ENCODE data around the gene CTCFL. TPM values are rescaled to one million over a fixed set of nuclear protein-coding genes. Genes with fewer than 3 reads are reported as not detected.
A peak's percentile ranks its signal among the peaks of the same experiment; 100 is the strongest.

CTCFL gene
- polyA plus RNA-seq, 1 experiment = not detected

- no peaks in the 10 kb centered on the region for H3K36me3 ChIP-seq (ENCODE audit: control insufficient read depth, insufficient read depth, low read length)
- ChIA-PET POLR2A (no interaction called here), CTCF (no interaction called here)
- H3K27me3 ChIP-seq (ENCODE audit: control insufficient read depth, insufficient read depth, low read length) = peaks cover 2% of the 10 kb centered on the region; the same call in 1 of the 2 replicates
- DNase-seq (ENCODE audit: low read depth) = no peak
- TF ChIP-seq CTCF (IDR thresholded peaks at IDR 0.05; ENCODE audit: insufficient read depth, low read depth, low read length) = no peak
- no peak overlapping the region for H3K4me3 ChIP-seq (ENCODE audit: low read depth, low read length)
Observed at GRCh38 chr20:57525328-57526086, 567 bp upstream of the CTCFL start.

- no peak for DNase-seq (ENCODE audit: low read depth)
- peaks cover 2% of the 10 kb centered on the region; the same call in 1 of the 2 replicates for H3K27me3 ChIP-seq (ENCODE audit: control insufficient read depth, insufficient read depth, low read length)
- no peak overlapping the region for H3K4me3 ChIP-seq (ENCODE audit: low read depth, low read length)
- H3K36me3 ChIP-seq (ENCODE audit: control insufficient read depth, insufficient read depth, low read length) = no peaks in the 10 kb centered on the region
- ChIA-PET CTCF (interaction anchor here (0.5 to 16.4 kb wide), 4 partner anchors 71 to 697 kb away, joined by 3 to 222 read pairs (median 3); no protein-coding TSS in a partner anchor), POLR2A (no interaction called here)
- no peak for TF ChIP-seq CTCF (IDR thresholded peaks at IDR 0.05; ENCODE audit: insufficient read depth, low read depth, low read length)
Observed at GRCh38 chr20:57523782-57524181, 1.2 kb downstream of the CTCFL start.

- TF ChIP-seq CTCF (IDR thresholded peaks at IDR 0.05; ENCODE audit: insufficient read depth, low read depth, low read length) = no peak
- ChIA-PET CTCF (interaction anchor here (0.6 to 16.4 kb wide), 6 partner anchors 12 to 689 kb away, joined by 3 to 222 read pairs (median 4); no protein-coding TSS in a partner anchor), POLR2A (interaction anchor here (0.6 kb wide), 1 partner anchor 567 kb away, joined by 3 read pairs; no protein-coding TSS in a partner anchor)
- no peak for DNase-seq (ENCODE audit: low read depth)
- Histone ChIP-seq H3K4me3 (ENCODE audit: low read depth, low read length) (no peak overlapping the region), H3K27me3 (ENCODE audit: control insufficient read depth, insufficient read depth, low read length) (peaks cover 1% of the 10 kb centered on the region; the same call in 1 of the 2 replicates), H3K36me3 (ENCODE audit: control insufficient read depth, insufficient read depth, low read length) (no peaks in the 10 kb centered on the region)
Observed at GRCh38 chr20:57522380-57523140, 2.4 kb downstream of the CTCFL start.

GRCh38 chr20:57517904-57518303, 7.0 kb downstream of the CTCFL start:
- ChIA-PET CTCF (interaction anchor here (2.1 to 16.4 kb wide), 3 partner anchors 77 to 695 kb away, joined by 4 to 222 read pairs (median 19); no protein-coding TSS in a partner anchor), POLR2A (no interaction called here)
- H3K36me3 ChIP-seq (ENCODE audit: control insufficient read depth, insufficient read depth, low read length) = no peaks in the 10 kb centered on the region
- H3K27me3 ChIP-seq (ENCODE audit: control insufficient read depth, insufficient read depth, low read length) = peaks cover 5% of the 10 kb centered on the region
- no peak overlapping the region for H3K4me3 ChIP-seq (ENCODE audit: low read depth, low read length)
- no peak for TF ChIP-seq CTCF (IDR thresholded peaks at IDR 0.05; ENCODE audit: insufficient read depth, low read depth, low read length)
- DNase-seq (ENCODE audit: low read depth) = no peak

GRCh38 chr20:57514273-57514751, 10.6 kb downstream of the CTCFL start:
- CTCF ChIA-PET = interaction anchor here (0.6 to 16.4 kb wide), 10 partner anchors 15 to 699 kb away, joined by 3 to 222 read pairs (median 5); no protein-coding TSS in a partner anchor
- peak; percentile 79 for TF ChIP-seq CTCF (IDR thresholded peaks at IDR 0.05; ENCODE audit: insufficient read depth, low read depth, low read length)

More at GRCh38 chr20:57514273-57514751, 10.6 kb downstream of the CTCFL start:
- H3K4me3 ChIP-seq (ENCODE audit: low read depth, low read length) = no peak overlapping the region
- peaks cover 10% of the 10 kb centered on the region for H3K27me3 ChIP-seq (ENCODE audit: control insufficient read depth, insufficient read depth, low read length)
- no peak for DNase-seq (ENCODE audit: low read depth)
- H3K36me3 ChIP-seq (ENCODE audit: control insufficient read depth, insufficient read depth, low read length) = no peaks in the 10 kb centered on the region
- POLR2A ChIA-PET = no interaction called here
